AG10803 (cell line): ENCODE data around the gene RAB11A.

Source experiments
- DNase-seq: peaks from one replicate; pipeline ENCODE4 v3.0.0; 2010; ENCODE audit warnings: low read depth
- H3K4me3 ChIP-seq: 2 replicates; pipeline ENCODE4 v1.5.1; 2011; ENCODE audit warnings: mild to moderate bottlenecking, low read length, control low read depth
- CTCF ChIP-seq: conservative IDR thresholded peaks from 2 replicates; pipeline ENCODE4 v1.5.1; 2011; ENCODE audit warnings: mild to moderate bottlenecking, low read length, control low read depth, inconsistent platforms

Gene RAB11A

GRCh38 chr15:65916664-65917406 is 47.5 kb downstream of the RAB11A start:
- H3K4me3 ChIP-seq: no peak overlapping the region; the same call in 1 of the 2 replicates
- peak; percentile 74 for TF ChIP-seq CTCF
- peak; percentile 64 for DNase-seq

GRCh38 chr15:65917407-65917756 is 48.1 kb downstream of the RAB11A start:
- no peak overlapping the region for H3K4me3 ChIP-seq
- TF ChIP-seq CTCF: no peak
- no peak for DNase-seq

GRCh38 chr15:65917936-65918335 is 48.6 kb downstream of the RAB11A start:
- DNase-seq: no peak
- no peak overlapping the region for H3K4me3 ChIP-seq
- TF ChIP-seq CTCF: no peak

GRCh38 chr15:65918357-65918920 is 49.1 kb downstream of the RAB11A start:
- DNase-seq: no peak
- H3K4me3 ChIP-seq: no peak overlapping the region
- no peak for TF ChIP-seq CTCF

GRCh38 chr15:65918945-65919344 is 49.7 kb downstream of the RAB11A start:
- TF ChIP-seq CTCF: no peak
- DNase-seq: no peak
- no peak overlapping the region for H3K4me3 ChIP-seq

- TF ChIP-seq CTCF: no peak
- no peak for DNase-seq
These were observed 50.1 kb downstream of the RAB11A start for GRCh38 chr15:65919353-65919752.

GRCh38 chr15:65920121-65920520 is 50.8 kb downstream of the RAB11A start:
- no peak for DNase-seq
- TF ChIP-seq CTCF: no peak
- no peak overlapping the region for H3K4me3 ChIP-seq

More at GRCh38 chr15:65919353-65919752, 50.1 kb downstream of the RAB11A start:
- H3K4me3 ChIP-seq: no peak overlapping the region
